Esophagus muscularis mucosa (tissue), 4 donors: ENCODE data around the gene TTC9C. TPM values are rescaled to one million over a fixed set of nuclear protein-coding genes. Genes with fewer than 3 reads are reported as not detected.

ENCODE experiments used
- DNase-seq: peaks from one replicate; pipeline ENCODE4 v3.0.0-alpha.2; 2017; ENCODE audit errors: extremely low spot score
- H3K27ac ChIP-seq, 4 donors: fragments of 200-600 bp; sonication (generic); replicated peaks in 1 of 4; 1 replicate in 3 of 4; 2 replicates in 1 of 4; pipeline ENCODE4 v1.5.1; 2016 to 2019; ENCODE audit warnings: mild to moderate bottlenecking in 1 of 4
- H3K27me3 ChIP-seq, 4 donors: fragments of 200-600 bp; sonication (generic); one replicate each; pipeline versions ENCODE4 v1.5.1 to v1.6.0; 2016 to 2019
- H3K36me3 ChIP-seq, 4 donors: fragments of 200-600 bp; sonication (generic); one replicate each; pipeline ENCODE4 v1.5.1; 2016 to 2019
- H3K4me1 ChIP-seq, 4 donors: fragments of 200-600 bp; sonication (generic); one replicate each; pipeline ENCODE4 v1.5.1; 2016 to 2019
- H3K4me3 ChIP-seq, 4 donors: fragments of 200-600 bp; sonication (generic); 1 replicate in 2 of 4; 2 replicates in 2 of 4; pipeline ENCODE4 v1.5.1; 2016 to 2019; ENCODE audit warnings: mild to moderate bottlenecking in 4 of 4, moderate library complexity in 1 of 4
- H3K9me3 ChIP-seq, 4 donors: fragments of 200-600 bp; sonication (generic); 1 replicate in 3 of 4; 2 replicates in 1 of 4; pipeline ENCODE4 v1.5.1; 2016 to 2019
- EP300 ChIP-seq: sonication (generic); formaldehyde crosslinking; IDR thresholded peaks from one replicate; pipeline ENCODE4 v1.6.1; 2017; ENCODE audit warnings: antibody characterized with exemption
- POLR2A ChIP-seq: fragments of 450-650 bp; IDR thresholded peaks from one replicate; pipeline ENCODE4 v1.6.1; 2017; ENCODE audit warnings: antibody characterized with exemption, moderate library complexity, mild to moderate bottlenecking, low read depth
- POLR2AphosphoS5 ChIP-seq, 2 donors: sonication (generic); formaldehyde crosslinking; IDR thresholded peaks; one replicate each; pipeline ENCODE4 v1.6.1; 2017; ENCODE audit warnings: antibody characterized with exemption in 2 of 2
- WGBS: methylation state at CpG from one replicate; pipeline ENCODE4 v1.1.5; 2018; 5-methylcytosine and 5-hydroxymethylcytosine counted together
- intact Hi-C: fragments of 100-400 bp; cut with DNase I; formaldehyde crosslinking; loops from one replicate; pipeline ENCODE4 v1.15.1; 2023
- total RNA-seq, 4 donors: library from RNA; depleted of rRNA; stranded (reverse); fragments of >200 nt; gene quantifications; one replicate each; pipeline versions ENCODE4 v1.1.0 to v1.2.1, GENCODE V29; 2016
- TF ChIP-seq, protein P1 (sequence below), 3 experiments: fragments of 200-600 bp in 2 of 3; fragments of 450-650 bp in 1 of 3; sonication (generic) in 2 of 3; IDR thresholded peaks; one replicate each; pipeline ENCODE4 v1.5.1; 2017 to 2019; ENCODE audit warnings: antibody characterized with exemption in 3 of 3, mild to moderate bottlenecking in 2 of 3, moderate library complexity in 1 of 3

TTC9C gene
- total RNA-seq, 4 donors from 2014 or later: 12.9 to 22.9 (median 18.2) TPM

DNA sequence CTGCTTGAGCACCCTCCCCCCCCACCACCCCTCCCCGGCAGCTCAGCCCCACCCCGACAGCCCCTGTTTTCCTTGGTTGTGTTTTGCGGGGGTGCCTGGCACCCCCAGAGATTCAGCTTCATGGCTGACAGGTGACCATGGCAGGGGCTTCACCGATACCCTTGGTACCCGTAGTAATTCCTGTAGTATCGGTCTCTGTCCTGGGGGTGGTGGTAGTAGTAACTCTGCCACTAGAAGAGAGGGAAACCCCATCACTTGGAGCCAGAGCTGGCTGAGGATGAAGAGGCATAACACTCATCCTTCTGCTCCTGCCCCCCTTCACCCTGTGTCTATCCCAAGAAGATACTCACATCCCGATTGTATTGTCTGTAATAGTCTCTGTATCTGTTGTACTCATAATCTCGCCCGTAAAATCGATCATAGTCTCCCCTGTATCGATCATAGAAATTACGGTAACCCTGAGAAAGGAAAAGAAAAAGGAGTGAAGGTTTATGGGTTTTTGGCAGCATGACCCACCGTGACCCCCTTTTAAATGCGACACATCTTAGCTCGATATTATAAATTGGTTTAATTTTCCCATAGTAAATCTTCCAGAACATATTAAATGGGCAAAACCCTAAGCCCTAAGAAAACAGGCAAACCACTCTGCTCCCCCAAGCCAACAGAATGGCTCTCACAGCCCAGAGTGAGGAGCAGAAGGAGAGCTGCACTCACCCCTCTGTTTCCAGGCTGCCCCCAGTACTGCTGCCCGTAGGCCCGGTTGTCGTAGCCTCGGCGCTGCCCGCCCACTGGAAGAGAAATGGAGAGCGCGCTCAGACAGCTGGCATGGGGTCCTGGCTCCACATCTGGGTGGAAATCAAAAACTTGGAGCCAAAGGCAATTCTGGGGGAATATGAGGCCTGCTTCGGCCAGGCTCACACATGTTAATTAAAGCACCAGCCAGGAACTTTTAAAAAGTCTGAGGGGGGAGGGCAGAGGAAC, 12.8 kb upstream of the TTC9C start:
- DNase-seq: no peak
- H3K27me3 ChIP-seq: no peaks in the 10 kb centered on the region
- no peak overlapping the region for H3K4me3 ChIP-seq
- no peaks in the 10 kb centered on the region for H3K9me3 ChIP-seq
- 88% methylated on average over 24 of the region's 24 CpGs for WGBS
- peak overlapping the region in 1 of 4 donors; percentile 21 for H3K27ac ChIP-seq
- intact Hi-C loops: no loop called here
- H3K36me3 ChIP-seq: peaks cover 77 to 99% (median 97%) of the 10 kb centered on the region in 4 donors
- no peak for TF ChIP-seq POLR2AphosphoS5 (IDR thresholded peaks at IDR 0.05)
- no peak for TF ChIP-seq EP300
- no peak for TF ChIP-seq POLR2A
- TF ChIP-seq, protein P1, sequence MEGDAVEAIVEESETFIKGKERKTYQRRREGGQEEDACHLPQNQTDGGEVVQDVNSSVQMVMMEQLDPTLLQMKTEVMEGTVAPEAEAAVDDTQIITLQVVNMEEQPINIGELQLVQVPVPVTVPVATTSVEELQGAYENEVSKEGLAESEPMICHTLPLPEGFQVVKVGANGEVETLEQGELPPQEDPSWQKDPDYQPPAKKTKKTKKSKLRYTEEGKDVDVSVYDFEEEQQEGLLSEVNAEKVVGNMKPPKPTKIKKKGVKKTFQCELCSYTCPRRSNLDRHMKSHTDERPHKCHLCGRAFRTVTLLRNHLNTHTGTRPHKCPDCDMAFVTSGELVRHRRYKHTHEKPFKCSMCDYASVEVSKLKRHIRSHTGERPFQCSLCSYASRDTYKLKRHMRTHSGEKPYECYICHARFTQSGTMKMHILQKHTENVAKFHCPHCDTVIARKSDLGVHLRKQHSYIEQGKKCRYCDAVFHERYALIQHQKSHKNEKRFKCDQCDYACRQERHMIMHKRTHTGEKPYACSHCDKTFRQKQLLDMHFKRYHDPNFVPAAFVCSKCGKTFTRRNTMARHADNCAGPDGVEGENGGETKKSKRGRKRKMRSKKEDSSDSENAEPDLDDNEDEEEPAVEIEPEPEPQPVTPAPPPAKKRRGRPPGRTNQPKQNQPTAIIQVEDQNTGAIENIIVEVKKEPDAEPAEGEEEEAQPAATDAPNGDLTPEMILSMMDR (IDR thresholded peaks at IDR 0.05): no peak
- H3K4me1 ChIP-seq: peaks cover 4 to 27% (median 12%) of the 10 kb centered on the region in 4 donors

DNA sequence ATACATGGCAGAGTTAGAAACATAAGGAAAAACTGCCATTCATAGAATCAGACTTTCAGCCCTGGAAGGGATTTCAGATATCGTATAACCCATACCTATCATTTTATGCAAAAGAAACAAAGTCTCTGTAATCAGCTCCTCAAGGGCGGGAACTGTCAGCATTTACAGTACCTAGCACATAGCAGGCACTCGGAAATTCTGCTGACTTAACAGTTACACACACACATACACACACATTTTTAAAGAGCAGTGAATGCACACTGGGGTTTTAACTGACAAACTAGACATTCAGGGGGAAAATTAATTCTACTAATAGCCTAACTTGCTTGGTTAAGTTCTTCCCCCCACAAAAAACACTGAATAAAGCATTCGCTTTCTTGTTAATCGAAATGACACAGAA, 12.1 kb upstream of the TTC9C start:
- Histone ChIP-seq H3K9me3 (no peaks in the 10 kb centered on the region), H3K27ac (peak overlapping the region in 1 of 4 donors; percentile 6), H3K36me3 (peaks cover 78 to 100% (median 97%) of the 10 kb centered on the region in 4 donors), H3K27me3 (no peaks in the 10 kb centered on the region), H3K4me1 (peaks cover 0 to 23% (median 11%) of the 10 kb centered on the region in 4 donors), H3K4me3 (no peak overlapping the region)
- intact Hi-C loops: no loop called here
- no peak for DNase-seq
- WGBS: 89% methylated on average over 5 of the region's 5 CpGs
- TF ChIP-seq POLR2AphosphoS5 (IDR thresholded peaks at IDR 0.05): no peak

DNA sequence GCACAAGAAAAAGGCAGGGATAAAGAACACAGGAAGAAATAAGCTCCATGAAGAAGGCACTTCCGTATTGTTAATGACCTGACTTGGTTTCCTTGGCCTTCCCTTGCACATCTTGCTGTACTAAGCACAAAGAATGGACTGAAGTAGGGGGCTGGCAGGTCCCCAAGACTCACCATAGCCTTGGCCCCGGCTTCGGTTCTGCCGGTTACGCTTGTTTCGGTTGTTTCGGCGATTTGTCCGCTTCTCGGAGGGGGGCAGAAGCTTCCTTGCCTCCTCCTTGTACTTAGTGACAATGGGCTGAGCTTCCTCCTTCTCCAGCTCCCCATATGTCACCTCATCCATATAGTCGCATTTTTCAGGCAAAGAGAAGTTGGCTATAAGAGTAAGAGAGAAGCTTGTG, 11.5 kb upstream of the TTC9C start:
- H3K4me3 ChIP-seq: no peak overlapping the region
- H3K27me3 ChIP-seq: no peaks in the 10 kb centered on the region
- H3K27ac ChIP-seq: no peak overlapping the region
- H3K4me1 ChIP-seq: peaks cover 0 to 23% (median 12%) of the 10 kb centered on the region in 4 donors
- no peaks in the 10 kb centered on the region for H3K9me3 ChIP-seq
- peaks cover 84 to 100% (median 97%) of the 10 kb centered on the region in 4 donors for H3K36me3 ChIP-seq
- WGBS: 84% methylated on average over 11 of the region's 11 CpGs
- TF ChIP-seq POLR2A (no peak), EP300 (no peak), POLR2AphosphoS5 (IDR thresholded peaks at IDR 0.05) (no peak)
- TF ChIP-seq, protein P1 (IDR thresholded peaks at IDR 0.05): no peak
- intact Hi-C loops: no loop called here
- no peak for DNase-seq

DNA sequence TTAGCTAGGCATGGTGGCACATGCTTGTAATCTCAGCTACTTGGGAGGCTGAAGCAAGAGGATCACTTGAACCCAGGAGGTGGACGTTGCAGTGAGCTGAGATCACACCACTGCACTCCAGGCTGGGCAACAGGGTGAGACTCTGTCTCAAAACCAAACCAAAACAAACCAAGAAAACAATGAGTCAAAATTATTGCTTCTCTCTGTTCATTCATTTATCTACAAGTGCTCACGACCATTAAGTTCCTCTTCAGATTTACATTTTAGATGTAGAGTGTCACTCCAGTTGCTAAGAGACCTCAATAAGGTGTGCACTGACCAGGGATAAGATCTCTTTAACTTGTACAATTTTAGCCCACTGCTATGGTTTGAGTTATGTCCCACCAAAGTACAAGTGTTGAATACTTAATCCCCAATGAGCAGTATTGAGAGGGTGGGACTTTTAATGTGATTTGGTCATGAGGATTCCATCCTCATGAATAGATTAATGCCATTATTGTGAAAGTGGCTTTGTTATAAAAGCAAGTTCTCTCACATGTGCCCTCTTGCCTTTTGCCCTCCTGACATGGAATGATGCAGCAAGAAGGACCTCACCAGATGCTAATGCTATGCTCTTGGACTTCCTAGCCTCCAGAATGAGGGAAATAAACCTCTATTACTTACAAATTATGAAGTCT, 8.8 kb upstream of the TTC9C start:
- no peak for DNase-seq
- no peak for TF ChIP-seq POLR2AphosphoS5 (IDR thresholded peaks at IDR 0.05)
- TF ChIP-seq, protein P1 (IDR thresholded peaks at IDR 0.05): no peak
- no peak for TF ChIP-seq EP300
- TF ChIP-seq POLR2A: no peak
- intact Hi-C loops: no loop called here
- Histone ChIP-seq H3K27ac (no peak overlapping the region), H3K4me1 (peaks cover 16 to 38% (median 26%) of the 10 kb centered on the region in 4 donors), H3K9me3 (no peaks in the 10 kb centered on the region), H3K36me3 (peaks cover 91 to 98% (median 96%) of the 10 kb centered on the region in 4 donors), H3K27me3 (no peaks in the 10 kb centered on the region), H3K4me3 (no peak overlapping the region)
- WGBS: 72% methylated on average over 2 of the region's 2 CpGs

DNA sequence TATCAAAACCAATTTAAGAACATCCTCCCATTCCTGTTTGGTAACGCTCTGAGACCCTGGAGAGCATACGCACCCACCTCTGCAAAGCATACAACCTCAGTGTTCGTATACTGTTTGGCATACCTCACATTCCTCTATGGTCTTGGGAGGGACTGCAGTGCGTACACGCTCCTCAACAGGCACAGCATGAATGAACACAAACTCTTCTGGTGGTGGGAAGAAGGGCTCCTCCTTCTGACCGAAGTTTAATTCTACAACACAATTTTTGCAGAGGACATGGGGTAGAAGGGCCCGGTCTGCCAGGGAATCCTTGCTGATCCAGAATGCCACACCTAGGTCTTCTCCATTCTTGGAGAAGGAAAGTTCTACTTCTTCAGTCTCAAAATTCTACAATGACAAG, 6.3 kb upstream of the TTC9C start:
- Histone ChIP-seq H3K27me3 (no peaks in the 10 kb centered on the region), H3K4me1 (peaks cover 26 to 51% (median 42%) of the 10 kb centered on the region in 4 donors), H3K9me3 (no peaks in the 10 kb centered on the region), H3K36me3 (peaks cover 66 to 72% (median 70%) of the 10 kb centered on the region in 4 donors), H3K27ac (peak overlapping the region in 1 of 4 donors; percentile 5), H3K4me3 (no peak overlapping the region)
- intact Hi-C loops: no loop called here
- no peak for DNase-seq
- 46% methylated on average over 7 of the region's 7 CpGs for WGBS
- TF ChIP-seq, protein P1 (IDR thresholded peaks at IDR 0.05): no peak
- no peak for TF ChIP-seq EP300
- TF ChIP-seq POLR2A: no peak
- TF ChIP-seq POLR2AphosphoS5 (IDR thresholded peaks at IDR 0.05): no peak
